Fibroblast of mammary gland (primary cell): Measurements from ENCODE around the gene DPEP3.
"Not testable (repeated sequence)": the region's sequence is repeated elsewhere in the genome, so short reads cannot be mapped to it uniquely, and the experiment has no call there.

Experiments used
- DNase-seq: peaks from one replicate; pipeline ENCODE4 v3.0.0-alpha.2; 2010; ENCODE audit warnings: low read depth
- H3K4me3 ChIP-seq: 2 replicates; pipeline ENCODE4 v1.5.1; 2011; ENCODE audit warnings: low read depth, mild to moderate bottlenecking, low read length, moderate library complexity; ENCODE audit not compliant: control insufficient read depth
- TF ChIP-seq, protein P1 (sequence below): conservative IDR thresholded peaks from 2 replicates; pipeline ENCODE4 v1.5.1; 2011; ENCODE audit warnings: low read depth, low read length, inconsistent platforms; ENCODE audit not compliant: control insufficient read depth, insufficient read depth

Gene DPEP3

DNA sequence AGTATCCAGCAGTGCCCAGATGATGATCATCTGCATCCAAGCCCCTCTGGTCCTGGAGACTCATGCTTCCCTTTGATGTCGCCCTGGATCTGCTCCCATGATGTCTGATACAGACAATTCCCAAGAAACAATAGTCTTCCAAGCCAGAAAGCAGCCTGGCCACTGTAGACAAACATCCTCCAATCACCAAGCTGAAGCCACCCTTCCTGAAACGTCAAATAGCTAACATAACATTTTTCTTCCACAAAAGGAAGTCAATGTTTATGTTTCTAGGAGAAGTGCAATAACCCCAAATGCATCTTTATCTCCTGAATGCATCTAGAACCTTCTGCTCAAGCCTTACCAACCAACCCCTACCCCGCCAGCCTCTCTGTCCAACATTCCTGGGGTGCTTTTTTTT lies 20.2 kb upstream of the DPEP3 start:
- H3K4me3 ChIP-seq = no peak overlapping the region
- TF ChIP-seq, protein P1, sequence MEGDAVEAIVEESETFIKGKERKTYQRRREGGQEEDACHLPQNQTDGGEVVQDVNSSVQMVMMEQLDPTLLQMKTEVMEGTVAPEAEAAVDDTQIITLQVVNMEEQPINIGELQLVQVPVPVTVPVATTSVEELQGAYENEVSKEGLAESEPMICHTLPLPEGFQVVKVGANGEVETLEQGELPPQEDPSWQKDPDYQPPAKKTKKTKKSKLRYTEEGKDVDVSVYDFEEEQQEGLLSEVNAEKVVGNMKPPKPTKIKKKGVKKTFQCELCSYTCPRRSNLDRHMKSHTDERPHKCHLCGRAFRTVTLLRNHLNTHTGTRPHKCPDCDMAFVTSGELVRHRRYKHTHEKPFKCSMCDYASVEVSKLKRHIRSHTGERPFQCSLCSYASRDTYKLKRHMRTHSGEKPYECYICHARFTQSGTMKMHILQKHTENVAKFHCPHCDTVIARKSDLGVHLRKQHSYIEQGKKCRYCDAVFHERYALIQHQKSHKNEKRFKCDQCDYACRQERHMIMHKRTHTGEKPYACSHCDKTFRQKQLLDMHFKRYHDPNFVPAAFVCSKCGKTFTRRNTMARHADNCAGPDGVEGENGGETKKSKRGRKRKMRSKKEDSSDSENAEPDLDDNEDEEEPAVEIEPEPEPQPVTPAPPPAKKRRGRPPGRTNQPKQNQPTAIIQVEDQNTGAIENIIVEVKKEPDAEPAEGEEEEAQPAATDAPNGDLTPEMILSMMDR = no peak
- no peak for DNase-seq

DNA sequence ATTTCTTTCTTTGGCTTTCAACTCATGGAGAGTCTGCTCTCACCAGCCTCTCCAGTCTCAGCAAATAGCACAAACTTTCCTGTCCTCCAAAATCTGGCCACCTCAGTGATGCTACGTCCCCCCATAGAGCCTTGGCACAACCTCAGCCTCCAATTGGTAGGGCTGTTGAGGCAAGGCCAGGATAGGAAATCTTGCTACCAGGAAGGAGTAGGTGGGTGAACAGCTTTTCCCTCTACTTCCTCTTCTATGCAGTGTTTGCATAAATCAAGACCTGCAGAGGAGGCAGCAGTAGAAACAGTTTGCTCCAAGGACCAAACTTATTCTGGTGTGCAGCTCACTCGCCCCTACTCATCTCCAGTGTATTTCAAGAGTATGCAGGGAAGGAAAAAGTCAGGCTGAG lies 19.7 kb upstream of the DPEP3 start:
- H3K4me3 ChIP-seq = no peak overlapping the region
- TF ChIP-seq, protein P1 = no peak
- DNase-seq = no peak

DNA sequence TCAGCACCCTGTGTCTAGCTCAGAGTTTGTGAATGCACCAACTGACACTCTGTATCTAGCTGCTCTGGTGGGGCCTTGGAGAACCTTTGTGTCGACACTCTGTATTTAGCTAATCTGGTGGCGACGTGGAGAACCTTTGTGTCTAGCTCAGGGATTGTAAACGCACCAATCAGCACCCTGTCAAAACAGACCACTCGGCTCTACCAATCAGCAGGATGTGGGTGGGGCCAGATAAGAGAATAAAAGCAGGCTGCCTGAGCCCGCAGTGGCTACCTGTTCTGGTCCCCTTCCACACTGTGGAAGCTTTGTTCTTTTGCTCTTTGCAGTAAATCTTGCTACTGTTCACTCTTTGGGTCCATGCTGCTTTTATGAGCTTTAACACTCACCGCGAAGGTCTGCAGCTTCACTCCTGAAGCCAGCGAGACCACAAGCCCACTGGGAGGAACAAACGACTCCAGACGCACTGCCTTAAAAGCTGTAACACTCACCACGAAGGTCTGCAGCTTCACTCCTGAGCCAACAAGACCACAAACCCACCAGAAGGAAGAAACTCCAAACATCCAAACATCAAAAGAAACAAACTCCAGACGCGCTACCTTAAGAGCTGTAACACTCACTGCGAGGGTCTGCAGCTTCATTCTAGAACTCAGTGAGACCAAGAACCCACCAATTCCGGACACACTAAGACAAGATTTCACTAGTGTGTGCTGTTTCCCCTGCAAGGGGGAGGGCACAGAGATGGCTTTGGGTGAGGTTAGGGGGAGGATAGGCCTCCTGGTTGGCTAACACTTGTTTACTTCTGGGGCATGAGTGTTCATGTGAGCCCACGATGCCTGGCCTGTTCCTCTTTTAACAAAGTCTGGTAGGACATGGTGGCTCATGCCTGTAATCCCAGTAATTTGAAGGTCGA lies 18.7 kb upstream of the DPEP3 start, which contains the start of gene DPEP2:
Gene DPEP2, minus strand, starts transcription at position 706 of the 910 bp plus-strand sequence. CDS start 6,272 bp downstream, outside the sequence.
- DNase-seq, H3K4me3 ChIP-seq: not testable (repeated sequence)

DNA sequence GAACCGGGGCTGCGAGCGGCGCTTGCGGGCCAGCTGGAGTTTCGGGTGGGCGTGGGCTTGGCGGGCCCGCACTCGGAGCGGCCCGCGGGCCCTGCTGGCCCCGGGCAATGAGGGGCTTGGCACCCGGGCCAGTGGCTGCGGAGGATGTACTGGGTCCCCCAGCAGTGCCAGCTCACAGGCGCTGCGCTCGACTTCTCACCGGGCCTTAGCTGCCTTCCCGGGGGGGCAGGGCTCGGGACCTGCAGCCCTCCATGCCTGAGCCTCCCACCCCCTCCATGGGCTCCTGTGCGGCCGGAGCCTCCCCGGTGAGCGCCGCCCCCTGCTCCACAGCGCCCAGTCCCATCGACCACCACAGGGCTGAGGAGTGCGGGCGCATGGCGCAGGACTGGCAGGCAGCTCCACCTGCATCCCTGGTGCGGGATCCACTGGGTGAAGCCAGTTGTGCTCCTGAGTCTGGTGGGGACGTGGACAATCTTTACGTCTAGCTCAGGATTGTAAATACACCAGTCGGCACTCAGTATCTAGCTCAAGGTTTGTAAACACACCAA lies 18.0 kb upstream of the DPEP3 start:
- DNase-seq, H3K4me3 ChIP-seq: not testable (repeated sequence)

DNA sequence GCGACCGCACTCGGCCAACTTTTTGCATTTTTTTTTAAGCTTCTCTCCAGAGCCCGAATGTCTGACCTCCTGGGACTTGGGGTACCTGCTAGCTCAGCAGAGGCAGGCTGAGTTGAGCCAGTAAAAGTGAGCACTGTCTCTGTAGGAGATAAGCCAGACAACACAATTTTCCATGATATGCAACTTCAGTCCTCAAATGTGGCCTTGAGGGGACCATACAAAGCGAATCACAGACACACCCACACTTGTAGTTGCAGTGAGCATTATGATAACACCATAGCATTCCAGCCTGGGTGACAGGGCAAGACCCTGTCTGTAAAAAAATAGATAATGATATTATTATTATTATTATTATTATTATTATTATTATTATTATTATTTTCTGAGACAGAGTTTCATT lies 16.4 kb upstream of the DPEP3 start:
- no peak for DNase-seq
- no peak overlapping the region for H3K4me3 ChIP-seq
- TF ChIP-seq, protein P1 = no peak

DNA sequence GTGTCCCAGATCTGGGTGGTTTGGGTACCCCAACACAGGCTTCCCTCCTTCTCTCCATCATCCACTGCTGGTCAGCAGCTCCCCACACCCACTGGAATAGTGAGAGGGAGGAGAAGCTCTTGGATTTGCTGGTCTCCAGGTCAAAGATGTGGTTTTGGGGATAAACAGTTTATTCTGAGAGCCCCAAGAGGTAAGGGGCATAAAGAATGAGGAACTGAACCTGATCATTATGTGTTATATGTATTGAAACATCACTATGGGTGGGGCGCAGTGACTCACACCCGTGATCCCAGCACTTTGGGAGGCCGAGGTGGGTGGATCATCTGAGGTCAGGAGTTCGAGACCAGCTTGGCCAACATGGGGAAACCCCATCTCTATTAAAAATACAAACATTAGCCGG lies 15.1 kb upstream of the DPEP3 start:
- TF ChIP-seq, protein P1 = no peak
- no peak overlapping the region for H3K4me3 ChIP-seq
- peak; percentile 17 for DNase-seq

DNA sequence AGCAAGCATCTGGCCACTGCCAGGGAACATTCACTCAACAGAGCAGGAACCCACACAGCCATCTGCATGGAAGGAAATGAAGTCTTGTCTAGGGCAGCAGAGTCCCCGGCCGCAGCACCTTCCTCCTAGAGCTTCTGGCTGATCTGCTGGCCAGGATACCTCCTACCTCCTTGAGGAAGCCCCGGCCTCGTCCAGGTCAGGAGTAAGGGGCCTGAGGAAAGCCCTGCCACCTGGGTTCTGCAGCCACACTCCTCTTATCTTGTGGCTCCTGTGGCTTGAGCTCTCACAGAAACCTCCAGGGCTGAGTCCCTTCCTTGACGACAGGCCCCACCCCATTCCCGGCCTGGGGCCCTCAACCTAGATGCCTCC lies 13.7 kb upstream of the DPEP3 start:
- not testable (repeated sequence) for H3K4me3 ChIP-seq, DNase-seq

DNA sequence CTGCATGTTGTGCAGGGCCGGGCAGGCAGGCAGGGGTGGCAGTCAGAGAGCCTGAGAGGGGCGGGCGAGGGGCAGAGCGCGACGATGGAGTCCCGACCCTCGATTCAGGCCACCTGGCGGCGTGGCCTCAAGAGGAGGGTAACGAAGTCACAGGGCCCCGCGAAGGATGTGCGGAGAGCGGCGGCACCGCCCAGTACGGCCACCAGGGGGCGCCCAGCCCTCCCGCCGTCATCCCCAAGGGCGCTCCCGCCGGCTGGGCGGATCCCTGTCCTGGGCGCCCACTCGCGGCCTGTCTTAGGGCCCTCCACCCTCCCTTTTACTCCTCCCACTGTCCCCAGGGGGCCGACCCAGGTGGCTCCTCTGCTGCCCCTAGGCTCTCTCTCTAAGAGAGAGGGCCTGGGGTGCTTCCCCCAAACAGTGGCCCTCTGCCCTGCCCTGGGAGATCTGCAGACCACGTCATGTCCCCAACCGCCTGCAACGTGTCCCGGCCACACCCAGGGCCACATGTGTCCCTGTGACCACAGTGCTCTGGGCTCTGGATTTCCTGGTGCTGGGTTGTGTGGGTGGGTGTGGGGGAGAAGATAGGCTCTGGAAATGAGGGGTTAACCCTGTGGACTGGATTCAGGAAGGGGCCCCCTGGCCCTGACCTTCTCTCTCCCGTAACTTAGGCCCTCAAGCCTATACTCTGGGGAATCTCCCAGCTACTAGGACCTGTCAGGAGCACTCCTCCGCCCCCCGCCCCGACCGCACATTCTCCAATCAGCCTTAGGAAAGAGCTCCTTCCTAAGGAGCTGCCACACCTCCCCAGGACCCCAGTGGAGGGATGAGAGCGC lies 13.1 kb upstream of the DPEP3 start:
- TF ChIP-seq, protein P1 = peak; percentile 64
- peak; percentile 62 for DNase-seq
- peak overlapping the region; percentile 12 for H3K4me3 ChIP-seq
